Occipital lobe (tissue), 2 donors: ENCODE results near the gene RRP12. TPM values are rescaled to one million over a fixed set of nuclear protein-coding genes. Genes with fewer than 3 reads are reported as not detected.
"Not testable (repeated sequence)": the region's sequence is repeated elsewhere in the genome, so short reads cannot be mapped to it uniquely, and the experiment has no call there.

Source experiments
- DNase-seq: peaks from one replicate; lab custom pipeline; 2025; lab: John Stamatoyannopoulos, UW
- total RNA-seq: library from RNA; depleted of rRNA; stranded (reverse); fragments of >200 nt; gene quantifications from one replicate; pipeline ENCODE4 v1.2.3, GENCODE V29; 2014

RRP12 gene
- total RNA-seq, 1 donor from 2014 or later, result 9.2 TPM

- no peak for DNase-seq
These were observed 28.8 kb downstream of the RRP12 start for GRCh38 chr10:97372233-97372875.

GRCh38 chr10:97371696-97372095 is 29.4 kb downstream of the RRP12 start:
- DNase-seq, result no peak

- no peak for DNase-seq
These were observed 34.0 kb downstream of the RRP12 start for GRCh38 chr10:97367126-97367649.

GRCh38 chr10:97366572-97366971 is 34.6 kb downstream of the RRP12 start:
- no peak for DNase-seq

GRCh38 chr10:97365761-97366351 is 35.3 kb downstream of the RRP12 start:
- DNase-seq, result no peak

GRCh38 chr10:97363071-97363470 is 38.1 kb downstream of the RRP12 start:
- DNase-seq, result no peak

- DNase-seq, result no peak
These were observed 38.7 kb downstream of the RRP12 start for GRCh38 chr10:97362310-97363033.

GRCh38 chr10:97361537-97361901 is 39.6 kb downstream of the RRP12 start:
- DNase-seq, result no peak

- no peak for DNase-seq
These were observed 40.2 kb downstream of the RRP12 start for GRCh38 chr10:97360705-97361536.

- DNase-seq, result no peak
These were observed 42.4 kb downstream of the RRP12 start for GRCh38 chr10:97358781-97359180.

- DNase-seq, result no peak
These were observed 42.8 kb downstream of the RRP12 start for GRCh38 chr10:97358349-97358748.

- DNase-seq, result no peak
These were observed 44.2 kb downstream of the RRP12 start for GRCh38 chr10:97356918-97357317.

GRCh38 chr10:97356318-97356914 is 44.7 kb downstream of the RRP12 start:
- DNase-seq, result no peak

- no peak for DNase-seq
These were observed 45.6 kb downstream of the RRP12 start for GRCh38 chr10:97355571-97355975.

- no peak for DNase-seq
These were observed 47.2 kb downstream of the RRP12 start for GRCh38 chr10:97353945-97354344.

- no peak for DNase-seq
These were observed 51.2 kb downstream of the RRP12 start for GRCh38 chr10:97349752-97350513.

GRCh38 chr10:97347317-97347716 is 53.8 kb downstream of the RRP12 start:
- no peak for DNase-seq

GRCh38 chr10:97343664-97344063 is 57.5 kb downstream of the RRP12 start:
- DNase-seq, result not testable (repeated sequence)

GRCh38 chr10:97341416-97341815 is 59.7 kb downstream of the RRP12 start:
- no peak for DNase-seq

GRCh38 chr10:97338041-97338440 is 63.1 kb downstream of the RRP12 start:
- DNase-seq, result no peak
